GM23248 (cell line): Measurements from ENCODE around the gene FBLN5.

ENCODE experiments used
- EZH2 ChIP-seq: fragments of 200-600 bp; sonication (generic); IDR thresholded peaks from 2 replicates; pipeline ENCODE4 v1.6.1; 2018; ENCODE audit warnings: antibody characterized with exemption, mild to moderate bottlenecking; ENCODE audit not compliant: insufficient read depth, poor library complexity, severe bottlenecking
- EZH2phosphoT487 ChIP-seq: fragments of 200-600 bp; sonication (generic); IDR thresholded peaks from 2 replicates; pipeline ENCODE4 v1.6.1; 2018; ENCODE audit warnings: antibody characterized with exemption, moderate library complexity, mild to moderate bottlenecking, low read depth; ENCODE audit not compliant: insufficient read depth

DNA sequence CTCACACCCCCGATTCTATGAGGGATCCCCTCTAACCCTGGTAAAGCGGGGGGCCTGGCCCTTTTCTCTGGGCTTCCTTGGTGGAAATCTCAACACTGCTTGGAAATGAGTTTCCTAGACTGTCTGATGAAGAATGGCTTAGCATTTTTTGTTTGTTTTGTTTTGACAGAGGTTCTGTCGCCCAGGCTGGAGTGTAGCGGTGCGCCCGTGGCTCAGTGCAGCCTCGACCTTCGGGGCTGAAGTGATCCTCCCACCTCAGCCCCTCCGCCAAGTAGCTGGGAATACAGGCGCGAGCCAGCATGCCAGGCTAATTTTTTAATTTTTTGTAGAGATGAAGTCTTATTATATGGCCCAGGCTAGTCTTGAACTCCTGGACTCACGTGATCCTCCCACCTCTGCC lies 110.4 kb downstream of the FBLN5 start:
- TF ChIP-seq EZH2phosphoT487: no peak
- no peak for TF ChIP-seq EZH2
